A549 (cell line): ENCODE data around the gene CTNNBIP1. TPM values are rescaled to one million over a fixed set of nuclear protein-coding genes. Genes with fewer than 3 reads are reported as not detected.

Experiments
- ATAC-seq, 2 experiments: fragments of 200-7000 bp in 1 of 2; fragments of >200 bp in 1 of 2; cut with Nextera tagmentation in 1 of 2; cut with Tn5 transposase in 1 of 2; 3 replicates each; pipeline versions ENCODE4 v1.8.0 to v1.9.1; 2018 to 2020; ENCODE audit warnings: mild to moderate bottlenecking in 1 of 2, moderate library complexity in 1 of 2
- CTCF ChIA-PET: fragments of 300-600 bp; sonication (Branson Sonifier 250); formaldehyde crosslinking; extraction: SDS; loops from one replicate; lab custom pipeline; 2021; ENCODE audit warnings: antibody characterized with exemption, inconsistent platforms; lab: Yijun Ruan, JAX
- POLR2A ChIA-PET: fragments of 350-600 bp; formaldehyde crosslinking; extraction: SDS; loops from one replicate; lab custom pipeline; 2021; ENCODE audit warnings: antibody characterized with exemption, inconsistent platforms; lab: Yijun Ruan, JAX
- DNase-seq, 2 experiments: peaks; one replicate each; pipeline versions ENCODE4 v3.0.0 to v3.0.0-alpha.2; 2011 to 2016; ENCODE audit warnings: low read depth in 1 of 2, low spot score in 1 of 2
- FAIRE-seq: peaks from 2 replicates; lab custom pipeline; 2011; peaks lifted over from hg19 to GRCh38; lab: Jason Lieb, UNC
- H3K27ac ChIP-seq, 2 experiments: fragments of >200 bp; sonication (Bioruptor Twin); formaldehyde crosslinking; 3 replicates each; pipeline ENCODE4 v1.5.1; 2016 to 2017
- H3K4me1 ChIP-seq: fragments of >200 bp; sonication (Bioruptor Twin); formaldehyde crosslinking; 3 replicates; pipeline ENCODE4 v1.6.1; 2016
- H3K4me2 ChIP-seq: fragments of >200 bp; sonication (Bioruptor Twin); formaldehyde crosslinking; 3 replicates; pipeline ENCODE4 v1.6.1; 2016
- H3K4me3 ChIP-seq: fragments of >200 bp; sonication (Bioruptor Twin); formaldehyde crosslinking; 3 replicates; pipeline ENCODE4 v1.5.1; 2016
- H3K9me3 ChIP-seq: fragments of >200 bp; sonication (Bioruptor Twin); formaldehyde crosslinking; 3 replicates; pipeline ENCODE4 v1.6.1; 2016
- BHLHE40 ChIP-seq: IDR thresholded peaks from 2 replicates; pipeline ENCODE4 v1.6.1; 2012; ENCODE audit warnings: low read depth, low read length, inconsistent platforms
- CBX8 ChIP-seq: fragments of 200-600 bp; sonication (generic); IDR thresholded peaks from 2 replicates; pipeline ENCODE4 v1.6.1; 2016
- E2F6 ChIP-seq: IDR thresholded peaks from 2 replicates; pipeline ENCODE4 v1.6.1; 2012; ENCODE audit warnings: low read depth, borderline replicate concordance
- EHMT2 ChIP-seq: fragments of 200-600 bp; sonication (generic); IDR thresholded peaks from 2 replicates; pipeline ENCODE4 v1.6.1; 2016; ENCODE audit warnings: antibody characterized with exemption, low read depth, mild to moderate bottlenecking, moderate library complexity
- FOSL2 ChIP-seq, 2 experiments: fragments of 450-650 bp in 1 of 2; fragments of >200 bp in 1 of 2; sonication (Bioruptor Twin) in 1 of 2; formaldehyde crosslinking; IDR thresholded peaks; 2 replicates each; pipeline versions ENCODE4 v1.5.0 to v1.6.1; 2016 to 2020; ENCODE audit warnings: mild to moderate bottlenecking in 1 of 2, moderate library complexity in 1 of 2
- FOXS1 ChIP-seq: fragments of 250-450 bp; sonication (Bioruptor Pico); IDR thresholded peaks from 2 replicates; pipeline ENCODE4 v1.5.0; 2020; ENCODE audit warnings: mild to moderate bottlenecking, moderate library complexity
- JUNB ChIP-seq: fragments of >200 bp; sonication (Bioruptor Twin); formaldehyde crosslinking; IDR thresholded peaks from 2 replicates; pipeline ENCODE4 v1.6.1; 2016
- MAZ ChIP-seq: fragments of 150-350 bp; IDR thresholded peaks from 2 replicates; pipeline ENCODE4 v1.6.1; 2014; ENCODE audit warnings: antibody characterized with exemption, low read depth, low read length, borderline replicate concordance
- NPAS2 ChIP-seq: fragments of 250-450 bp; sonication (Bioruptor Pico); IDR thresholded peaks from 2 replicates; pipeline ENCODE4 v1.8.0; 2022; ENCODE audit warnings: mild to moderate bottlenecking, moderate library complexity, borderline replicate concordance
- RAD21 ChIP-seq, 2 experiments: fragments of >200 bp in 1 of 2; sonication (Bioruptor Twin) in 1 of 2; formaldehyde crosslinking in 1 of 2; IDR thresholded peaks in 1 of 2; conservative IDR thresholded peaks in 1 of 2; 2 replicates in 1 of 2; 3 replicates in 1 of 2; pipeline ENCODE4 v1.6.1; 2012 to 2018; ENCODE audit warnings: inconsistent platforms in 1 of 2
- RARB ChIP-seq: fragments of 250-450 bp; sonication (Bioruptor Pico); IDR thresholded peaks from 2 replicates; pipeline ENCODE4 v1.8.0; 2021; ENCODE audit warnings: mild to moderate bottlenecking, moderate library complexity
- REST ChIP-seq: fragments of 200-600 bp; sonication (generic); IDR thresholded peaks from 2 replicates; pipeline ENCODE4 v1.6.1; 2016; ENCODE audit warnings: antibody characterized with exemption, mild to moderate bottlenecking, moderate library complexity
- RNF2 ChIP-seq: fragments of 200-600 bp; sonication (generic); IDR thresholded peaks from 2 replicates; pipeline ENCODE4 v1.6.1; 2016; ENCODE audit warnings: low read depth, mild to moderate bottlenecking, antibody characterized with exemption, moderate library complexity, borderline replicate concordance
- SMC3 ChIP-seq: fragments of >200 bp; sonication (Bioruptor Twin); formaldehyde crosslinking; IDR thresholded peaks from 3 replicates; pipeline ENCODE4 v1.6.1; 2018; ENCODE audit warnings: inconsistent platforms
- SREBF2 ChIP-seq: fragments of 450-650 bp; IDR thresholded peaks from 2 replicates; pipeline ENCODE4 v1.6.1; 2014; ENCODE audit warnings: mild to moderate bottlenecking, moderate library complexity
- TFCP2L1 ChIP-seq: fragments of 250-450 bp; sonication (Bioruptor Pico); IDR thresholded peaks from 2 replicates; pipeline ENCODE4 v1.5.0; 2021; ENCODE audit warnings: mild to moderate bottlenecking
- ZFP36 ChIP-seq: fragments of 450-650 bp; IDR thresholded peaks from 2 replicates; pipeline ENCODE4 v1.6.1; 2014; ENCODE audit warnings: borderline replicate concordance; ENCODE audit not compliant: partially characterized antibody
- WGBS: methylation state at CpG from one replicate; pipeline ENCODE4 v1.1.6; 2017; ENCODE audit errors: missing lambda C conversion rate; 5-methylcytosine and 5-hydroxymethylcytosine counted together
- polyA plus RNA-seq, 4 experiments: library from polyadenylated mRNA; depleted of rRNA in 3 of 4; stranded (reverse); fragments of >200 nt; fragmentation: RNase III in 1 of 4; extraction: RNeasy Plus Mini Kit Qiagen cat#74134 plus additional on column Dnase treatment in 1 of 4; gene quantifications; 2 replicates in 3 of 4; 3 replicates in 1 of 4; pipeline ENCODE4 v1.2.3, GENCODE V29; 2011 to 2017

CTNNBIP1 gene
- polyA plus RNA-seq, 2 of the 4 experiments (the other 2 are of a cell fraction): 5.6 to 10.4 TPM

GRCh38 chr1:9916452-9916851 is 6.4 kb upstream of the CTNNBIP1 start:
- no peak for TF ChIP-seq CBX8
- TF ChIP-seq RARB: no peak
- no peak for TF ChIP-seq MAZ
- TF ChIP-seq NPAS2 (CRISPR knock-in tag): no peak
- TF ChIP-seq ZFP36: no peak
- TF ChIP-seq FOSL2 (IDR thresholded peaks at IDR 0.05): no peak
- no peak for TF ChIP-seq FOSL2 (CRISPR knock-in tag; IDR thresholded peaks at IDR 0.05)
- no peak for TF ChIP-seq BHLHE40
- TF ChIP-seq SMC3: no peak
- TF ChIP-seq SREBF2: no peak
- no peak for TF ChIP-seq TFCP2L1 (CRISPR knock-in tag)
- no peak for TF ChIP-seq FOXS1 (CRISPR knock-in tag)
- TF ChIP-seq, all 56 proteins: peak for 0

GRCh38 chr1:9914610-9914937 is 4.5 kb upstream of the CTNNBIP1 start:
- H3K4me1 ChIP-seq: peaks cover 5% of the 10 kb centered on the region; the same call in 1 of the 3 replicates
- H3K4me2 ChIP-seq: no peak overlapping the region
- ChIA-PET POLR2A (no interaction called here), CTCF (interaction anchor here (0.5 to 1.3 kb wide), 5 partner anchors 21 to 418 kb away, joined by 3 to 4 read pairs (median 4); no protein-coding TSS in a partner anchor)
- WGBS: 30% methylated on average over 2 of the region's 2 CpGs
- FAIRE-seq: no peak
- ATAC-seq: no peak
- no peak for DNase-seq
- no peaks in the 10 kb centered on the region for H3K9me3 ChIP-seq
- no peak overlapping the region for H3K27ac ChIP-seq
- TF ChIP-seq SREBF2: no peak
- TF ChIP-seq RAD21 (conservative IDR thresholded peaks at IDR 0.05 in 1 of 2, IDR thresholded peaks at IDR 0.05 in 1 of 2): 0 out of 5 replicates have a peak, but pooled peaks of 1 of the 2 experiments have one; percentile 12
- no peak overlapping the region for H3K4me3 ChIP-seq

More at GRCh38 chr1:9916452-9916851, 6.4 kb upstream of the CTNNBIP1 start:
- H3K27ac ChIP-seq: no peak overlapping the region
- ATAC-seq (no peak), FAIRE-seq (no peak), DNase-seq (no peak)
- no peaks in the 10 kb centered on the region for H3K9me3 ChIP-seq
- no peak overlapping the region for H3K4me3 ChIP-seq
- POLR2A ChIA-PET: interaction anchor here (0.6 kb wide), 2 partner anchors 293 to 1097 kb away, joined by 4 to 6 read pairs; no protein-coding TSS in a partner anchor
- CTCF ChIA-PET: interaction anchor here (0.6 to 3.7 kb wide), 2 partner anchors 41 to 132 kb away, joined by 6 to 14 read pairs; no protein-coding TSS in a partner anchor
- no peak overlapping the region for H3K4me2 ChIP-seq
- H3K4me1 ChIP-seq: peaks cover 2% of the 10 kb centered on the region; the same call in 1 of the 3 replicates
- WGBS: 92% methylated on average over 2 of the region's 2 CpGs

- 83% methylated on average over 11 of the region's 12 CpGs for WGBS
- Histone ChIP-seq H3K4me1 (peaks cover 13% of the 10 kb centered on the region; the same call in 2 of the 3 replicates), H3K4me2 (no peak overlapping the region)
- POLR2A ChIA-PET: no interaction called here
- FAIRE-seq: no peak
- no peak for ATAC-seq
- CTCF ChIA-PET: interaction anchor here (0.8 kb wide), 1 partner anchor 38 kb away, joined by 3 read pairs; no protein-coding TSS in a partner anchor
- TF ChIP-seq JUNB (no peak), NPAS2 (CRISPR knock-in tag) (no peak), E2F6 (no peak), REST (no peak), RNF2 (no peak), EHMT2 (no peak), RAD21 (conservative IDR thresholded peaks at IDR 0.05 in 1 of 2, IDR thresholded peaks at IDR 0.05 in 1 of 2) (no peak)
- TF ChIP-seq, all 56 proteins: peak for 0
- Histone ChIP-seq H3K27ac (no peak overlapping the region), H3K9me3 (no peaks in the 10 kb centered on the region), H3K4me3 (no peak overlapping the region)
- DNase-seq: no peak
Measured at GRCh38 chr1:9912264-9912936, 2.3 kb upstream of the CTNNBIP1 start.
